B cell (primary cell): ENCODE data around the gene PRKN. TPM values are rescaled to one million over a fixed set of nuclear protein-coding genes. Genes with fewer than 3 reads are reported as not detected.

Experiments
- ATAC-seq: fragments of 200-7000 bp; cut with Tn5 transposase; one replicate; pipeline ENCODE4 v1.10.0; 2021; ENCODE audit warnings: low read depth, mild to moderate bottlenecking, moderate number of reproducible peaks, moderate library complexity
- CTCF ChIA-PET: fragments of 350-600 bp; sonication (Branson Sonifier 250); formaldehyde crosslinking; loops from one replicate; lab custom pipeline; 2021; ENCODE audit warnings: antibody characterized with exemption, inconsistent platforms; lab: Charles Lee
- POLR2A ChIA-PET: fragments of 350-600 bp; sonication (Branson Sonifier 250); formaldehyde crosslinking; loops from one replicate; lab custom pipeline; 2021; ENCODE audit warnings: antibody characterized with exemption; lab: Charles Lee
- DNase-seq: peaks from one replicate; pipeline ENCODE4 v3.0.0; 2013
- H2AFZ ChIP-seq: 2 replicates; pipeline ENCODE4 v1.6.1; 2012; ENCODE audit warnings: mild to moderate bottlenecking, low read depth, low read length; ENCODE audit not compliant: insufficient read depth, poor library complexity, severe bottlenecking
- H3K27ac ChIP-seq, 2 donors: 1 replicate in 1 of 2; 2 replicates in 1 of 2; pipeline ENCODE4 v1.5.1; 2012 to 2013; ENCODE audit warnings: low read length in 2 of 2, mild to moderate bottlenecking in 2 of 2, moderate library complexity in 1 of 2
- H3K27me3 ChIP-seq, 4 experiments: fragments of 200-600 bp in 1 of 4; sonication (generic) in 1 of 4; replicated peaks in 1 of 4; 1 replicate in 2 of 4; 2 replicates in 2 of 4; pipeline versions ENCODE4 v1.6.1 to v1.7.0; 2013 to 2016; ENCODE audit warnings: low read length in 3 of 4, mild to moderate bottlenecking in 2 of 4, mixed read lengths in 1 of 4, moderate library complexity in 1 of 4; ENCODE audit not compliant: insufficient read depth in 4 of 4, control insufficient read depth in 3 of 4; ENCODE audit errors: control extremely low read depth in 1 of 4
- H3K36me3 ChIP-seq, 2 experiments: replicated peaks in 1 of 2; 1 replicate in 1 of 2; 2 replicates in 1 of 2; pipeline versions ENCODE4 v1.6.1 to v1.7.1; 2013; ENCODE audit warnings: low read length in 1 of 2; ENCODE audit not compliant: insufficient read depth in 2 of 2, control insufficient read depth in 1 of 2; ENCODE audit errors: control extremely low read depth in 1 of 2, extremely low read depth in 1 of 2
- H3K4me1 ChIP-seq, 2 donors: fragments of 200-600 bp in 1 of 2; sonication (generic) in 1 of 2; 1 replicate in 1 of 2; 2 replicates in 1 of 2; pipeline versions ENCODE4 v1.5.1 to v1.6.1; 2013 to 2017; ENCODE audit warnings: low read length in 2 of 2; ENCODE audit not compliant: control insufficient read depth in 2 of 2, insufficient read depth in 2 of 2
- H3K4me2 ChIP-seq: replicated peaks from 2 replicates; pipeline ENCODE3; 2012; ENCODE audit warnings: mild to moderate bottlenecking, low read depth, low read length; ENCODE audit not compliant: poor library complexity, severe bottlenecking
- H3K4me3 ChIP-seq, 5 experiments: fragments of 200-600 bp in 1 of 5; sonication (generic) in 1 of 5; 1 replicate in 3 of 5; 2 replicates in 2 of 5; pipeline versions ENCODE4 v1.5.1 to v1.7.0; 2011 to 2016; ENCODE audit warnings: low read length in 4 of 5, mild to moderate bottlenecking in 4 of 5, low read depth in 2 of 5, control low read depth in 1 of 5, moderate library complexity in 1 of 5; ENCODE audit not compliant: insufficient read depth in 1 of 5; ENCODE audit errors: control extremely low read depth in 1 of 5, extremely low read depth in 1 of 5
- H3K79me2 ChIP-seq: fragments of 200-600 bp; sonication (generic); one replicate; pipeline ENCODE4 v1.6.0; 2016; ENCODE audit warnings: low read length; ENCODE audit not compliant: control insufficient read depth, insufficient read depth
- H3K9ac ChIP-seq: fragments of 200-600 bp; sonication (generic); 2 replicates; pipeline ENCODE4 v1.6.1; 2017; ENCODE audit warnings: mild to moderate bottlenecking, low read length, moderate library complexity
- H3K9me3 ChIP-seq, 3 donors: one replicate each; pipeline versions ENCODE4 v1.6.1 to v1.7.1; 2013; ENCODE audit warnings: low read length in 2 of 3; ENCODE audit not compliant: control insufficient read depth in 2 of 3, insufficient read depth in 1 of 3; ENCODE audit errors: control extremely low read depth in 1 of 3
- H4K20me1 ChIP-seq: 2 replicates; pipeline ENCODE4 v1.6.0; 2012; ENCODE audit warnings: mild to moderate bottlenecking, low read length; ENCODE audit not compliant: insufficient read depth, control insufficient read depth, poor library complexity, severe bottlenecking
- H3K27ac Mint-ChIP-seq: one replicate; pipeline ENCODE4 v1.8.0; 2021; ENCODE audit warnings: mixed read lengths
- H3K27me3 Mint-ChIP-seq: one replicate; pipeline ENCODE4 v1.8.0; 2021; ENCODE audit warnings: mixed read lengths
- H3K4me1 Mint-ChIP-seq: one replicate; pipeline ENCODE4 v1.8.0; 2021; ENCODE audit warnings: mixed read lengths
- H3K4me3 Mint-ChIP-seq: one replicate; pipeline ENCODE4 v1.8.0; 2021; ENCODE audit warnings: mixed read lengths
- H3K9me3 Mint-ChIP-seq: one replicate; pipeline ENCODE4 v1.8.0; 2022; ENCODE audit warnings: mixed read lengths; ENCODE audit not compliant: insufficient read depth
- CTCF ChIP-seq: fragments of 200-600 bp; IDR thresholded peaks from one replicate; pipeline ENCODE4 v1.8.0; 2022; ENCODE audit warnings: antibody characterized with exemption, mild to moderate bottlenecking
- EZH2 ChIP-seq: IDR thresholded peaks from 2 replicates; pipeline ENCODE4 v1.6.1; 2012; ENCODE audit warnings: borderline replicate concordance, low read depth, mild to moderate bottlenecking, moderate library complexity, low read length; ENCODE audit not compliant: insufficient read depth, poor library complexity, severe bottlenecking
- WGBS: methylation state at CpG from one replicate; pipeline ENCODE4 v1.1.5; 2013; ENCODE audit warnings: missing lambda C conversion rate; ENCODE audit not compliant: insufficient coverage; 5-methylcytosine and 5-hydroxymethylcytosine counted together
- intact Hi-C: fragments of 100-400 bp; cut with micrococcal nuclease; formaldehyde crosslinking; loops from one replicate; pipeline ENCODE4 v1.10.0; 2022
- polyA plus RNA-seq: library from polyadenylated mRNA; depleted of rRNA; stranded (reverse); fragments of >200 nt; gene quantifications from 2 replicates; pipeline ENCODE4 v1.2.3, GENCODE V29; 2012
- total RNA-seq, 2 donors: library from RNA; stranded (reverse); fragments of 120-200 nt in 1 of 2; gene quantifications; 1 replicate in 1 of 2; 2 replicates in 1 of 2; pipeline versions ENCODE4 v1.2.3 to v1.2.4, GENCODE V29; 2013 to 2022

Gene PRKN
- total and polyA plus RNA-seq, 2 donors (not counting 1 experiment from before 2014, with no cell fraction given), result 1.6 to 6.2 TPM

DNA sequence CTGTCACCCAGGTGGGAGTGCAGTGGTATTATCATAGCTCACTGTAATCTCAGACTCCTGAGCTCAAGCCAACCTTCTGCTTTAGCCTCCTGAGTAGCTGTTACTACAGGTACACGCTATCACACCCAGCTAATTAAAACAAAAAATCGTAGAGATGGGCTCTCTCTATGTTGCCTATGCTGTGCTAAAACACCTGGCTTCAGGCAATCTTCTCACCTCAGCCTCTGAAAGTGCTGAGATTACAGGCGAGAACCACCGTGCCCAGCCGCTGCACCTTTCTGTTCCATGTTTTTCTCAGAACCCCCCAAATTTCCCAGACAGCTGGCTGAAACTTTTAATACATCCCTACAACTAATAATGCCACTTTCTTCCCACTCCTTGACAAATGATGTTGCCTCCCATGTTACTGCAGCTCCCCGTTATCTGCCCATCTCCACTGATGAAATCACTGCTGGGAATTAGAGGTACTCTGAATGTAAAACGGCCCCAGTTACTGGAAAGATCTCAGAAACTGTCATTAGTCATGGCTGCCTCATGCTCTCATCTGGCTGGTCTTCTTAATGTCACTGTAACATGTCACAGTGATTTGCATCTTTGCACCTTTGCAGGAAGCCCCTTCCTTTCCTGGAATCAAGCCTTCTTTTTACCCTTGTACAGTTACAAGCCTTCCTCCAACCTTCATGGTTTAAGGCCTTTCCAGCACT is 697.5 kb downstream of the PRKN start:
- Histone ChIP-seq H3K9me3 (no peaks in the 10 kb centered on the region), H3K9ac (no peak overlapping the region), H3K79me2 (no peaks in the 10 kb centered on the region), H3K4me1 (no peaks in the 10 kb centered on the region), H3K27me3 (no peaks in the 10 kb centered on the region), H2AFZ (no peak overlapping the region), H3K36me3 (no peaks in the 10 kb centered on the region), H4K20me1 (no peaks in the 10 kb centered on the region), H3K4me2 (no peak overlapping the region), H3K4me3 (no peak overlapping the region), H3K27ac (no peak overlapping the region)
- WGBS, result 85% methylated on average over 6 of the region's 7 CpGs
- CTCF ChIA-PET, result no interaction called here
- TF ChIP-seq CTCF, result no peak
- no peak for TF ChIP-seq EZH2
- intact Hi-C loops, result no loop called here
- Mint-ChIP-seq H3K9me3 (peaks cover 6% of the 10 kb centered on the region), H3K27ac (no peak overlapping the region), H3K27me3 (no peaks in the 10 kb centered on the region), H3K4me3 (no peak overlapping the region), H3K4me1 (no peaks in the 10 kb centered on the region)
- POLR2A ChIA-PET, result no interaction called here
- ATAC-seq (no peak), DNase-seq (no peak)

DNA sequence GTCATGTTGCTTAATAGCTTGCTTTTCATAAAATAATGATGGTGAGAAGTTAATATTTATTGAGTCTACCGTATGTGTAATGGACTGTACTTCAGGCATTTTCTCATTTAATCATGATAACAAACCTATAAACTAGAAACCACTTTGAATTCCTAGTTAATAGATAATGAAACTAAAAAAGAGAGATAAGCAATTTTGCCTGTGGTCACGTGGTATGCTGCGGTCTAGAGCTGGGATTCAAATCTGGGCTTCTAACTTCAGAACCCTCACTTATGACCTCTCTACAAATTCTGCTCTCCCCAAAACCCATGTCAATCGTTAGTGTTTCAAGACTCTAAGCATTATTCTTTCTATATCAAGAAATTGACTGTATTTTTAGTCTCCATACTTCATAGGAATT is 700.7 kb downstream of the PRKN start:
- no peak overlapping the region for H3K4me3 Mint-ChIP-seq

More for the DNA sequence above, 700.7 kb downstream of the PRKN start:
- Histone ChIP-seq H2AFZ (no peak overlapping the region), H3K4me2 (no peak overlapping the region), H3K27ac (no peak overlapping the region), H3K79me2 (no peaks in the 10 kb centered on the region), H3K4me1 (no peaks in the 10 kb centered on the region), H3K27me3 (no peaks in the 10 kb centered on the region), H4K20me1 (no peaks in the 10 kb centered on the region), H3K36me3 (no peaks in the 10 kb centered on the region), H3K9ac (no peak overlapping the region), H3K4me3 (no peak overlapping the region), H3K9me3 (peaks cover 0 to 8% (median 0%) of the 10 kb centered on the region in 3 donors)
- WGBS, result 89% methylated on average over 2 of the region's 4 CpGs
- intact Hi-C loops, result no loop called here
- no peaks in the 10 kb centered on the region for H3K27me3 Mint-ChIP-seq
- CTCF ChIA-PET, result no interaction called here
- POLR2A ChIA-PET, result no interaction called here
- H3K4me1 Mint-ChIP-seq, result no peaks in the 10 kb centered on the region
- H3K9me3 Mint-ChIP-seq, result peaks cover 3% of the 10 kb centered on the region
- DNase-seq (no peak), ATAC-seq (no peak)
- no peak overlapping the region for H3K27ac Mint-ChIP-seq
- TF ChIP-seq EZH2 (no peak), CTCF (no peak)
